ENCODE measurements around the gene C1S. TPM values are rescaled to one million over a fixed set of nuclear protein-coding genes. Genes with fewer than 3 reads are reported as not detected.
A peak's percentile ranks its signal among the peaks of the same experiment; 100 is the strongest.
"Not testable (repeated sequence)": the region's sequence is repeated elsewhere in the genome, so short reads cannot be mapped to it uniquely, and the experiment has no call there.

The C1S gene
- total RNA-seq, 1 donor from 2014 or later, result 2.4 TPM

DNA sequence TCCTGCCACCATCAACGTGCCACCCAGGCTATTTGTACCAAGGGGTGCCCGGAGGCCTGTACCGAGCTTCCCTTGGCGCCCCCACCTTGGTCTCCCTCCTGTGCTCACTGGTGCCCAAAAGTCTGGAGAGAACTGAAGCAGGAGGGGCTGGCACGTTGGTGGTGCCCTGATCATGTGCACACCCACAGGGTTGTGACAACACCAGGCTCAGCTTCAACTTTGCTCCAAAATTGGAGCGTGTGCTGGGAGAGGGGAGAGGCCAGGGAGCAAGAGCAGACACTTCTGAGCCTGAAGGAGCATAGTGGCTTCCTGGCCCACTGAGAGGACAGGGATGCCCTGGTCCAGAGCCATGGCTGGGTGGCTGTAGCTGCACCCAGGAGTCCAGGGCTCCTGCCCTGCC, 29.2 kb upstream of the C1S start:
- DNase-seq (ENCODE audit: low spot score), result no peak
- H3K4me3 Mint-ChIP-seq, result no peak overlapping the region
- H3K27me3 Mint-ChIP-seq (ENCODE audit: insufficient read depth), result no peaks in the 10 kb centered on the region
- no peaks in the 10 kb centered on the region for H3K4me1 Mint-ChIP-seq (ENCODE audit: low read depth)
- H3K36me3 Mint-ChIP-seq (ENCODE audit: low read depth), result no peaks in the 10 kb centered on the region
- no peaks in the 10 kb centered on the region for H3K9me3 Mint-ChIP-seq
- no peak overlapping the region for H3K27ac Mint-ChIP-seq
- intact Hi-C loops (cut with micrococcal nuclease), result no loop called here

DNA sequence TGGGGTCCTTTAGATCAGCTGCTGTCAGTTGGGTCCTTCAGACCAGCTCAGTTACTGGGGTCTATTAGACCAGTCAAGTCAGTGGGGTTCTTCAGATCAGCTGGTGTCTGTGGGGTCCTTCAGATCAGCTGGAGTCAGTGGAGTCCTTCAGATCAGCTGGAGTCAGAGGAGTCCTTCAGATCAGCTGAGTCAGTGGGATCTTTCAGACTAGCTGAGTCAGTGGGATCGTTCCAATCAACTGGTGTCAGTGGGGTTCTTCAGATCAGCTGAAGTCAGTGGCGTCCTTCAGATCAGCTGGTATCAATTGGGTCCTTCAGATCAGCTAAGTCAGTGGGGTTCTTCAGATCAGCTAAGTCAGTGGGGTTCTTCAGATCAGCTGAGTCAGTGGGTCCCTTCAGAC, 27.5 kb upstream of the C1S start:
- Mint-ChIP-seq H3K27ac (no peak overlapping the region), H3K4me3 (no peak overlapping the region), H3K4me1 (ENCODE audit: low read depth) (no peaks in the 10 kb centered on the region), H3K9me3 (no peaks in the 10 kb centered on the region), H3K36me3 (ENCODE audit: low read depth) (no peaks in the 10 kb centered on the region), H3K27me3 (ENCODE audit: insufficient read depth) (no peaks in the 10 kb centered on the region)
- no peak for DNase-seq (ENCODE audit: low spot score)
- intact Hi-C loops (cut with micrococcal nuclease), result no loop called here

GRCh38 chr12:7034464-7034863, 26.1 kb upstream of the C1S start:
- Mint-ChIP-seq H3K27ac (no peak overlapping the region), H3K27me3 (ENCODE audit: insufficient read depth) (no peaks in the 10 kb centered on the region)
- intact Hi-C loops (cut with micrococcal nuclease), result no loop called here

DNA sequence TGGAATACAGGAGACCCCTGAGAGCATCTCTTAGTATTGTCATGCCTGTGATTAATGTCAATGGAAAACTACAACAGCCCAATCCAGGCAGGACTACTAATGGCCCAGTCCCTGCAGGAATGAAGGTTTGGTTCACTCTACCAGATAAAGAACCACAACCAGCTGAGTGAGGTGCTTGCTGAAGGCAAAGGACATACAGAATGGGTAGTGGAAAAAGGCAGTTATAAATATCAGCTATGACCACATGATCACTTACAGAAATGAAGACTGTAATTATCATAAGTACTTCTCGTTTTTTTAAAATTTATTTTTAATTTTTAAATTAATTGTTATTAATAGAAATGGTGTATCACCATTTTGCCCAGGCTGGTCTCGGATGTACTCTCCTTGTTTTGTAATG, 25.1 kb upstream of the C1S start:
- peaks cover under 1% of the 10 kb centered on the region for H3K27me3 Mint-ChIP-seq (ENCODE audit: insufficient read depth)
- no peak overlapping the region for H3K4me3 Mint-ChIP-seq
- no peak overlapping the region for H3K27ac Mint-ChIP-seq
- H3K36me3 Mint-ChIP-seq (ENCODE audit: low read depth), result no peaks in the 10 kb centered on the region
- intact Hi-C loops (cut with micrococcal nuclease), result no loop called here
- no peak for DNase-seq (ENCODE audit: low spot score)
- H3K9me3 Mint-ChIP-seq, result no peaks in the 10 kb centered on the region
- no peaks in the 10 kb centered on the region for H3K4me1 Mint-ChIP-seq (ENCODE audit: low read depth)

More at GRCh38 chr12:7034464-7034863, 26.1 kb upstream of the C1S start:
- H3K4me1 Mint-ChIP-seq (ENCODE audit: low read depth), result no peaks in the 10 kb centered on the region
- no peaks in the 10 kb centered on the region for H3K36me3 Mint-ChIP-seq (ENCODE audit: low read depth)
- H3K9me3 Mint-ChIP-seq, result no peaks in the 10 kb centered on the region
- no peak for DNase-seq (ENCODE audit: low spot score)
- no peak overlapping the region for H3K4me3 Mint-ChIP-seq

DNA sequence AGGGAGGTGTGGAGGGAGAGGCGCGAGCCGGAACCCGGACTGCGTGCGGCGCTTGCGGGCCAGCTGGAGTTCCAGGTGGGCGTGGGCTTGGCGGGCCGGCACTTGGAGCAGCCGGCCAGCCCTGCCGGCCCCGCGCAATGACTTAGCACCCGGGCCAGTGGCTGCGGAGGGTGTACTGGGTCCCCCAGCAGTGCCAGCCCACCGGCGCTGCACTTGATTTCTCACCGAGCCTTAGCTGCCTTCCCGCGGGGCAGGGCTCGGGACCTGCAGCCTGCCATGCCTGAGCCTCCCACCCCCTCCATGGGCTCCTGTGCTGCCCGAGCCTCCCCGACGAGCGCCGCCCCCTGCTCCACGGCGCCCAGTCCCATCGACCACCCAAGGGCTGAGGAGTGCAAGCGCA, 23.1 kb upstream of the C1S start:
- not testable (repeated sequence) for H3K27me3 Mint-ChIP-seq (ENCODE audit: insufficient read depth); H3K4me3 Mint-ChIP-seq; H3K36me3 Mint-ChIP-seq (ENCODE audit: low read depth)

GRCh38 chr12:7038591-7038990, 21.9 kb upstream of the C1S start:
- intact Hi-C loops (cut with micrococcal nuclease), result no loop called here
- H3K9me3 Mint-ChIP-seq, result no peaks in the 10 kb centered on the region
- no peak overlapping the region for H3K27ac Mint-ChIP-seq
- DNase-seq (ENCODE audit: low spot score), result no peak
- H3K4me1 Mint-ChIP-seq (ENCODE audit: low read depth), result no peaks in the 10 kb centered on the region
- H3K27me3 Mint-ChIP-seq (ENCODE audit: insufficient read depth), result peaks cover 4% of the 10 kb centered on the region
- H3K4me3 Mint-ChIP-seq, result no peak overlapping the region
- H3K36me3 Mint-ChIP-seq (ENCODE audit: low read depth), result no peaks in the 10 kb centered on the region

More for the DNA sequence above, 23.1 kb upstream of the C1S start:
- H3K27ac Mint-ChIP-seq; H3K9me3 Mint-ChIP-seq; intact Hi-C loops (cut with micrococcal nuclease); H3K4me1 Mint-ChIP-seq (ENCODE audit: low read depth); DNase-seq (ENCODE audit: low spot score): not testable (repeated sequence)

- no peak for DNase-seq (ENCODE audit: low spot score)
- intact Hi-C loops (cut with micrococcal nuclease), result no loop called here
- Mint-ChIP-seq H3K36me3 (ENCODE audit: low read depth) (no peaks in the 10 kb centered on the region), H3K4me3 (no peak overlapping the region), H3K9me3 (no peaks in the 10 kb centered on the region), H3K27me3 (ENCODE audit: insufficient read depth) (peaks cover 6% of the 10 kb centered on the region), H3K27ac (no peak overlapping the region), H3K4me1 (ENCODE audit: low read depth) (no peaks in the 10 kb centered on the region)
These were observed 21.1 kb upstream of the C1S start for GRCh38 chr12:7039403-7039802.

- Mint-ChIP-seq H3K36me3 (ENCODE audit: low read depth) (no peaks in the 10 kb centered on the region), H3K4me3 (no peak overlapping the region), H3K4me1 (ENCODE audit: low read depth) (peaks cover 15% of the 10 kb centered on the region), H3K27me3 (ENCODE audit: insufficient read depth) (peaks cover 6% of the 10 kb centered on the region), H3K9me3 (no peaks in the 10 kb centered on the region), H3K27ac (no peak overlapping the region)
- no peak for DNase-seq (ENCODE audit: low spot score)
- intact Hi-C loops (cut with micrococcal nuclease), result loop anchor here (1.0 kb wide), 1 partner anchor 24 kb away; no protein-coding TSS in a partner anchor
These were observed 17.7 kb upstream of the C1S start for GRCh38 chr12:7042842-7043241.

GRCh38 chr12:7045913-7046312, 14.6 kb upstream of the C1S start:
- no peak for DNase-seq (ENCODE audit: low spot score)
- Mint-ChIP-seq H3K36me3 (ENCODE audit: low read depth) (no peaks in the 10 kb centered on the region), H3K9me3 (no peaks in the 10 kb centered on the region), H3K27me3 (ENCODE audit: insufficient read depth) (peaks cover 2% of the 10 kb centered on the region), H3K27ac (no peak overlapping the region), H3K4me1 (ENCODE audit: low read depth) (peaks cover 15% of the 10 kb centered on the region), H3K4me3 (no peak overlapping the region)
- intact Hi-C loops (cut with micrococcal nuclease), result no loop called here

DNA sequence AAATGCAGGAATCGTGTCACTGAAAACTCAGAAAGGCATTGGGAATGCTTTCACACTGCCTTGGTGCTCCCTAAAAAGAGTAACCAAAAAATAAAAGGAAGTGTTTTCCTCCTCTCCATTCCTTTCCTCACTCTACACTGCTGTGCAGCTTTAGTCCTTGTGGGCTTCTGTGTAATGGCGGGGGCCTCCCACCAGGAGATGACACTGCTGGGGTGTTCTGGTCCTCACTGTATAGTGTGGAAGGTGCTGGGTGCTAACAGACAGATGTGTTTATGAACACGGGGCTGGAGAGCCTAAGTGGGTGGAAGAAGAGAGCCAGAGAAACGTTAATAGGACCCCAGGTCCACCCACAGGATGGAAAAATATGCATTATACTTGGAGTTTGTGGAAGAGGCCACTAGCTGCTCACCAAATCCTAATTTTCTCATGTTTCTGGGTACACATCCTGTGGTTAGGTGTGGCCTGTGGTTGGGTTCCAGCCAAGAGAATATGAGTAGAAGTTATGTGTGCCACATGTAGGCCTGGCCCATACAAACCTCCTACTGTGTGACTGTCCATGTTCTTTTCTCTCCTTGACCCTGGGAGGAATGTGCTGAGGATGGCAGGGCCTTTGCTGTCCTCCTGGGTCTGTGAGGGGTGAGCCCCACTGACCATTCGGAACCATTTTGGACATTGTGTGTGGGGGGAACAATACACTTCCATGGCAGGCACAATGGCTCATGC, 14.0 kb upstream of the C1S start:
- intact Hi-C loops (cut with micrococcal nuclease), result no loop called here
- no peak for DNase-seq (ENCODE audit: low spot score)
- no peaks in the 10 kb centered on the region for H3K36me3 Mint-ChIP-seq (ENCODE audit: low read depth)
- peaks cover 2% of the 10 kb centered on the region for H3K27me3 Mint-ChIP-seq (ENCODE audit: insufficient read depth)
- no peaks in the 10 kb centered on the region for H3K9me3 Mint-ChIP-seq
- H3K27ac Mint-ChIP-seq, result no peak overlapping the region
- no peak overlapping the region for H3K4me3 Mint-ChIP-seq
- H3K4me1 Mint-ChIP-seq (ENCODE audit: low read depth), result peaks cover 15% of the 10 kb centered on the region

GRCh38 chr12:7047306-7047705, 13.2 kb upstream of the C1S start:
- Mint-ChIP-seq H3K27me3 (ENCODE audit: insufficient read depth) (peaks cover 2% of the 10 kb centered on the region), H3K36me3 (ENCODE audit: low read depth) (no peaks in the 10 kb centered on the region), H3K27ac (no peak overlapping the region), H3K4me3 (peak overlapping the region; percentile 6), H3K9me3 (no peaks in the 10 kb centered on the region), H3K4me1 (ENCODE audit: low read depth) (peaks cover 15% of the 10 kb centered on the region)
- DNase-seq (ENCODE audit: low spot score), result no peak
- intact Hi-C loops (cut with micrococcal nuclease), result no loop called here

DNA sequence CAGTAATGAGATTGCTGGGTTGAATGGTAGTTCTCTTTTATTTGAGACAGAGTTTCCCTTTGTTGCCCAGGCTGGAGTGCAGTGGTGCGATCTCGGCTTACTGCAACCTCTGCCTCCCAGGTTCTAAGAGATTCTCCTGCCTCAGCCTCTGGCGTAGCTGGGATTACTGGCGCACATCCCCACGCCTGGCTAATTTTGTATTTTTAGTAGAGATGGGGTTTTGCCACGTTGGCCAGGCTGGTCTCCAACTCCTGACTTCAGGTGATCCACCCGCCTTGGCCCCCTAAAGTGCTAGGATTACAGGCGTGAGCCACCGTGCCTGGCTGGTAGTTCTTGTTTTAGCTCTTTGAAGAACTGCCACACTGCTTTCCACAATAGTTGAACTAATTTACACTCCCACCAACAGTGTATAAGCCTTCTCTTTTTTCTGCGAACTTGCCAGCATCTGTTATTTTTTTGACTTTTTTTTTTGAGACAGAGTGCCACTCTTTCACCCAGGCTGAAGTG, 11.0 kb upstream of the C1S start:
- peaks cover 15% of the 10 kb centered on the region for H3K4me1 Mint-ChIP-seq (ENCODE audit: low read depth)

GRCh38 chr12:7049973-7050372, 10.5 kb upstream of the C1S start:
- H3K9me3 Mint-ChIP-seq; H3K27ac Mint-ChIP-seq; H3K36me3 Mint-ChIP-seq (ENCODE audit: low read depth); H3K4me3 Mint-ChIP-seq; intact Hi-C loops (cut with micrococcal nuclease); DNase-seq (ENCODE audit: low spot score): not testable (repeated sequence)
- Mint-ChIP-seq H3K27me3 (ENCODE audit: insufficient read depth) (peaks cover 11% of the 10 kb centered on the region), H3K4me1 (ENCODE audit: low read depth) (peaks cover 15% of the 10 kb centered on the region)

More for the DNA sequence above, 11.0 kb upstream of the C1S start:
- peaks cover 11% of the 10 kb centered on the region for H3K27me3 Mint-ChIP-seq (ENCODE audit: insufficient read depth)
- H3K36me3 Mint-ChIP-seq (ENCODE audit: low read depth); H3K27ac Mint-ChIP-seq; DNase-seq (ENCODE audit: low spot score); H3K4me3 Mint-ChIP-seq; intact Hi-C loops (cut with micrococcal nuclease); H3K9me3 Mint-ChIP-seq: not testable (repeated sequence)

- Mint-ChIP-seq H3K27ac (no peak overlapping the region), H3K36me3 (ENCODE audit: low read depth) (no peaks in the 10 kb centered on the region), H3K4me3 (no peak overlapping the region), H3K4me1 (ENCODE audit: low read depth) (no peaks in the 10 kb centered on the region), H3K27me3 (ENCODE audit: insufficient read depth) (peaks cover 26% of the 10 kb centered on the region), H3K9me3 (no peaks in the 10 kb centered on the region)
- no peak for DNase-seq (ENCODE audit: low spot score)
- intact Hi-C loops (cut with micrococcal nuclease), result no loop called here
These were observed 5.6 kb upstream of the C1S start for GRCh38 chr12:7054925-7055324.

All from activated T-helper 1 cell treated with anti-CD3 and anti-CD28 coated beads, Interleukin-12 subunit alpha, Interleukin-12 subunit beta, Interleukin-2, Interleukin-4 antibody, amounts not matched to agents 30 ng/mL and 10 ng/mL and 1 ng/mL, durations not matched to agents 14 hours and 24 hours and 36 hours (primary cell).